Measurements from ENCODE around the gene DNAJC4. TPM values are rescaled to one million over a fixed set of nuclear protein-coding genes. Genes with fewer than 3 reads are reported as not detected.

DNAJC4 gene
- total RNA-seq, 2 donors from 2014 or later, result 39.9 to 50.3 TPM

GRCh38 chr11:64253043-64253442 is 22.7 kb downstream of the DNAJC4 start:
- Histone ChIP-seq H3K27me3 (no peaks in the 10 kb centered on the region), H3K9me3 (no peaks in the 10 kb centered on the region), H3K4me3 (peak overlapping the region; percentile 97), H3K4me1 (peaks cover 9% of the 10 kb centered on the region), H3K9ac (ENCODE audit: low read depth in 2 of 2, low read length in 2 of 2) (peak overlapping the region; percentile 8 to 89), H3K27ac (peak overlapping the region; percentile 80), H3K36me3 (peaks cover 5% of the 10 kb centered on the region)
- intact Hi-C loops (cut with DNase I), result no loop called here
- no peak for DNase-seq
- no peak for TF ChIP-seq CTCF (IDR thresholded peaks at IDR 0.05)

GRCh38 chr11:64253481-64253880 is 23.1 kb downstream of the DNAJC4 start:
- peak overlapping the region in 1 of 2 donors; percentile 14 for H3K9ac ChIP-seq (ENCODE audit: low read depth in 2 of 2, low read length in 2 of 2)
- intact Hi-C loops (cut with DNase I), result no loop called here
- peaks cover 5% of the 10 kb centered on the region for H3K36me3 ChIP-seq

GRCh38 chr11:64254326-64254725 is 24.0 kb downstream of the DNAJC4 start:
- H3K9me3 ChIP-seq, result no peaks in the 10 kb centered on the region
- H3K9ac ChIP-seq (ENCODE audit: low read depth in 2 of 2, low read length in 2 of 2), result no peak overlapping the region
- peaks cover 9% of the 10 kb centered on the region for H3K4me1 ChIP-seq
- no peak overlapping the region for H3K27ac ChIP-seq
- H3K27me3 ChIP-seq, result no peaks in the 10 kb centered on the region
- H3K36me3 ChIP-seq, result peaks cover 12% of the 10 kb centered on the region
- DNase-seq, result no peak
- no peak overlapping the region for H3K4me3 ChIP-seq
- no peak for TF ChIP-seq CTCF (IDR thresholded peaks at IDR 0.05)
- intact Hi-C loops (cut with DNase I), result no loop called here

More at GRCh38 chr11:64253481-64253880, 23.1 kb downstream of the DNAJC4 start:
- Histone ChIP-seq H3K4me3 (no peak overlapping the region), H3K4me1 (peaks cover 9% of the 10 kb centered on the region), H3K27me3 (no peaks in the 10 kb centered on the region), H3K9me3 (no peaks in the 10 kb centered on the region), H3K27ac (no peak overlapping the region)
- no peak for TF ChIP-seq CTCF (IDR thresholded peaks at IDR 0.05)
- no peak for DNase-seq

- H3K4me1 ChIP-seq, result peaks cover 9% of the 10 kb centered on the region
- intact Hi-C loops (cut with DNase I), result no loop called here
- H3K9ac ChIP-seq (ENCODE audit: low read depth in 2 of 2, low read length in 2 of 2), result no peak overlapping the region
- H3K36me3 ChIP-seq, result peaks cover 14% of the 10 kb centered on the region
- no peak overlapping the region for H3K4me3 ChIP-seq
- TF ChIP-seq CTCF (IDR thresholded peaks at IDR 0.05), result no peak
- DNase-seq, result no peak
- no peaks in the 10 kb centered on the region for H3K9me3 ChIP-seq
- no peaks in the 10 kb centered on the region for H3K27me3 ChIP-seq
- no peak overlapping the region for H3K27ac ChIP-seq
These were observed 25.1 kb downstream of the DNAJC4 start for GRCh38 chr11:64255135-64256128.

- intact Hi-C loops (cut with DNase I), result no loop called here
- Histone ChIP-seq H3K4me3 (no peak overlapping the region), H3K9me3 (no peaks in the 10 kb centered on the region), H3K27ac (no peak overlapping the region), H3K27me3 (no peaks in the 10 kb centered on the region), H3K4me1 (peaks cover 9% of the 10 kb centered on the region), H3K9ac (ENCODE audit: low read depth in 2 of 2, low read length in 2 of 2) (no peak overlapping the region), H3K36me3 (peaks cover 14% of the 10 kb centered on the region)
- DNase-seq, result no peak
- no peak for TF ChIP-seq CTCF (IDR thresholded peaks at IDR 0.05)
These were observed 26.0 kb downstream of the DNAJC4 start for GRCh38 chr11:64256300-64256699.
